H1 (cell line): ENCODE data around the gene VDAC2. TPM values are rescaled to one million over a fixed set of nuclear protein-coding genes. Genes with fewer than 3 reads are reported as not detected.

Experiments used
- CTCF ChIA-PET: fragments of 300-600 bp; sonication (Branson Sonifier 250); formaldehyde crosslinking; loops from one replicate; lab custom pipeline; 2021; ENCODE audit not compliant: partially characterized antibody; lab: Charles Lee
- POLR2A ChIA-PET: fragments of 300-600 bp; sonication (Branson Sonifier 250); formaldehyde crosslinking; loops from one replicate; lab custom pipeline; 2021; ENCODE audit warnings: inconsistent platforms; ENCODE audit not compliant: partially characterized antibody; lab: Charles Lee
- DNase-seq, 2 experiments: peaks; one replicate each; pipeline versions ENCODE4 v3.0.0 to v3.0.0-alpha.2; 2010 to 2022; ENCODE audit warnings: low spot score in 2 of 2, low read depth in 1 of 2, mixed read lengths in 1 of 2
- FAIRE-seq: peaks from 2 replicates; lab custom pipeline; 2011; peaks lifted over from hg19 to GRCh38; lab: Jason Lieb, UNC
- H2AFZ ChIP-seq: 2 replicates; pipeline ENCODE4 v1.8.1; 2012; ENCODE audit warnings: low read length, inconsistent platforms
- H2AK5ac ChIP-seq: 2 replicates; pipeline ENCODE4 v1.6.1; 2013; ENCODE audit warnings: low read depth, low read length
- H2BK120ac ChIP-seq: replicated peaks from 2 replicates; pipeline ENCODE3; 2013; ENCODE audit warnings: low read depth, low read length, inconsistent platforms
- H2BK12ac ChIP-seq: 2 replicates; pipeline ENCODE4 v1.6.1; 2013; ENCODE audit warnings: low read depth, low read length
- H2BK15ac ChIP-seq: 2 replicates; pipeline ENCODE4 v1.6.1; 2013; ENCODE audit warnings: low read length
- H2BK20ac ChIP-seq: 2 replicates; pipeline ENCODE4 v1.6.1; 2013; ENCODE audit warnings: low read length
- H2BK5ac ChIP-seq: 2 replicates; pipeline ENCODE4 v1.6.1; 2013; ENCODE audit warnings: low read depth, low read length
- H3K14ac ChIP-seq: 2 replicates; pipeline ENCODE4 v1.6.1; 2013; ENCODE audit warnings: inconsistent platforms; ENCODE audit not compliant: insufficient read length
- H3K18ac ChIP-seq: 2 replicates; pipeline ENCODE4 v1.6.1; 2013; ENCODE audit warnings: low read length; ENCODE audit errors: extremely low read depth
- H3K23ac ChIP-seq: 2 replicates; pipeline ENCODE4 v1.6.1; 2013; ENCODE audit warnings: inconsistent platforms; ENCODE audit not compliant: insufficient read length
- H3K23me2 ChIP-seq: 2 replicates; pipeline ENCODE4 v1.6.1; 2013; ENCODE audit warnings: low read depth, low read length
- H3K27ac ChIP-seq: 2 replicates; pipeline ENCODE4 v1.6.1; 2011; ENCODE audit warnings: low read depth, low read length, inconsistent platforms
- H3K27me3 ChIP-seq, 4 experiments: replicated peaks in 1 of 4; 1 replicate in 1 of 4; 2 replicates in 3 of 4; pipeline versions ENCODE4 v1.6.1 to v1.8.1; 2011 to 2013; ENCODE audit warnings: low read length in 3 of 4, mild to moderate bottlenecking in 3 of 4, inconsistent platforms in 2 of 4, mixed read lengths in 2 of 4, moderate library complexity in 1 of 4; ENCODE audit not compliant: control insufficient read depth in 3 of 4, insufficient read depth in 3 of 4; ENCODE audit errors: extremely low read depth in 1 of 4
- H3K36me3 ChIP-seq, 4 experiments: 2 replicates each; pipeline versions ENCODE4 v1.6.1 to v1.8.1; 2011 to 2013; ENCODE audit warnings: mild to moderate bottlenecking in 4 of 4, low read length in 3 of 4, moderate library complexity in 2 of 4, control low read depth in 1 of 4, inconsistent platforms in 1 of 4; ENCODE audit not compliant: insufficient read depth in 4 of 4, control insufficient read depth in 2 of 4
- H3K4ac ChIP-seq: replicated peaks from 2 replicates; pipeline ENCODE3; 2013; ENCODE audit warnings: low read length, low read depth, mixed read lengths, inconsistent platforms; ENCODE audit not compliant: insufficient read length
- H3K4me1 ChIP-seq, 4 experiments: replicated peaks in 1 of 4; 1 replicate in 1 of 4; 2 replicates in 3 of 4; pipeline versions ENCODE4 v1.6.1 to v1.8.1; 2011 to 2013; ENCODE audit warnings: low read length in 3 of 4, inconsistent platforms in 2 of 4, mixed read lengths in 1 of 4; ENCODE audit not compliant: insufficient read depth in 4 of 4, control insufficient read depth in 3 of 4
- H3K4me2 ChIP-seq, 2 experiments: 2 replicates each; pipeline versions ENCODE4 v1.6.1 to v1.8.1; 2011 to 2013; ENCODE audit warnings: low read depth in 2 of 2, low read length in 2 of 2, control low read depth in 1 of 2, inconsistent platforms in 1 of 2, mild to moderate bottlenecking in 1 of 2; ENCODE audit not compliant: insufficient read depth in 1 of 2
- H3K4me3 ChIP-seq, 4 experiments: fragments of 200-600, 300-600 bp in 1 of 4; sonication (generic), shearing (Covaris generic), sonication (Bioruptor Twin) in 1 of 4; 2 replicates each; pipeline versions ENCODE4 v1.5.1 to v1.8.1; 2011 to 2016; ENCODE audit warnings: low read length in 4 of 4, low read depth in 3 of 4, control low read depth in 2 of 4, inconsistent platforms in 2 of 4, mild to moderate bottlenecking in 2 of 4, mixed read lengths in 1 of 4, moderate library complexity in 1 of 4; ENCODE audit not compliant: insufficient read depth in 2 of 4; ENCODE audit errors: extremely low read depth in 1 of 4
- H3K56ac ChIP-seq: replicated peaks from 2 replicates; pipeline ENCODE3; 2013; ENCODE audit warnings: low read depth, mild to moderate bottlenecking, mixed read lengths, low read length, inconsistent platforms; ENCODE audit not compliant: insufficient read length
- H3K79me1 ChIP-seq: 2 replicates; pipeline ENCODE4 v1.6.1; 2013; ENCODE audit warnings: low read depth, low read length, control low read depth
- H3K79me2 ChIP-seq, 2 experiments: 2 replicates each; pipeline versions ENCODE4 v1.6.1 to v1.8.1; 2012 to 2013; ENCODE audit warnings: low read length in 2 of 2, mild to moderate bottlenecking in 2 of 2, inconsistent platforms in 1 of 2; ENCODE audit not compliant: insufficient read depth in 2 of 2, control insufficient read depth in 1 of 2
- H3K9ac ChIP-seq, 4 experiments: replicated peaks in 1 of 4; 1 replicate in 1 of 4; 2 replicates in 3 of 4; pipeline versions ENCODE4 v1.6.1 to v1.8.1; 2011 to 2013; ENCODE audit warnings: low read depth in 3 of 4, low read length in 3 of 4, control low read depth in 2 of 4, mild to moderate bottlenecking in 2 of 4, moderate library complexity in 2 of 4, inconsistent platforms in 1 of 4; ENCODE audit errors: extremely low read depth in 1 of 4
- H3K9me3 ChIP-seq, 2 experiments: 2 replicates each; pipeline versions ENCODE4 v1.6.1 to v1.8.1; 2012 to 2013; ENCODE audit warnings: mild to moderate bottlenecking in 2 of 2, moderate library complexity in 2 of 2, control low read depth in 1 of 2, inconsistent platforms in 1 of 2, low read depth in 1 of 2, low read length in 1 of 2, mixed read lengths in 1 of 2; ENCODE audit not compliant: insufficient read depth in 2 of 2
- H4K20me1 ChIP-seq, 2 experiments: replicated peaks in 1 of 2; 2 replicates each; pipeline versions ENCODE3 to v1.8.1; 2011 to 2013; ENCODE audit warnings: inconsistent platforms in 2 of 2, low read length in 2 of 2, mild to moderate bottlenecking in 1 of 2; ENCODE audit not compliant: insufficient read depth in 2 of 2, control insufficient read depth in 1 of 2
- H4K5ac ChIP-seq: 2 replicates; pipeline ENCODE4 v1.6.1; 2013; ENCODE audit warnings: low read length, low read depth, mixed read lengths, inconsistent platforms; ENCODE audit not compliant: insufficient read length
- H4K8ac ChIP-seq: 2 replicates; pipeline ENCODE4 v1.8.0; 2013; ENCODE audit warnings: mild to moderate bottlenecking, moderate library complexity, low read length, inconsistent platforms; ENCODE audit not compliant: insufficient read depth; ENCODE audit errors: extremely low read depth
- H4K91ac ChIP-seq: replicated peaks from 2 replicates; pipeline ENCODE3; 2013; ENCODE audit warnings: low read length, mixed read lengths, inconsistent platforms; ENCODE audit not compliant: insufficient read length
- BRCA1 ChIP-seq: IDR thresholded peaks from 2 replicates; pipeline ENCODE4 v1.6.1; 2012; ENCODE audit warnings: low read depth, low read length, improper control_type of control experiment
- GTF2F1 ChIP-seq: IDR thresholded peaks from 2 replicates; pipeline ENCODE4 v1.6.1; 2012; ENCODE audit warnings: low read depth, low read length, improper control_type of control experiment, borderline replicate concordance
- SAP30 ChIP-seq: fragments of 300-600 bp; sonication (generic); IDR thresholded peaks from 2 replicates; pipeline ENCODE4 v1.7.1; 2012; ENCODE audit warnings: low read length, moderate library complexity, mild to moderate bottlenecking, inconsistent platforms; ENCODE audit not compliant: insufficient read depth, insufficient replicate concordance
- SIN3A ChIP-seq, 2 experiments: IDR thresholded peaks in 1 of 2; conservative IDR thresholded peaks in 1 of 2; 2 replicates each; pipeline ENCODE4 v1.6.1; 2011 to 2012; ENCODE audit warnings: low read length in 2 of 2, improper control_type of control experiment in 1 of 2, low read depth in 1 of 2, mild to moderate bottlenecking in 1 of 2
- SP4 ChIP-seq: IDR thresholded peaks from 2 replicates; pipeline ENCODE4 v1.6.1; 2012; ENCODE audit warnings: low read length, inconsistent platforms
- USF2 ChIP-seq: IDR thresholded peaks from 2 replicates; pipeline ENCODE4 v1.6.1; 2011; ENCODE audit warnings: low read length, improper control_type of control experiment
- ZNF274 ChIP-seq: IDR thresholded peaks from 2 replicates; pipeline ENCODE4 v1.7.0; 2012; ENCODE audit warnings: low read length, borderline replicate concordance; ENCODE audit errors: extremely low read depth
- WGBS, 2 experiments: shearing (Covaris generic) in 1 of 2; methylation state at CpG; one replicate each; pipeline versions ENCODE4 v1.1.6 to v1.1.7; 2013 to 2015; ENCODE audit warnings: low lambda C conversion rate in 2 of 2, mixed read lengths in 2 of 2, inconsistent platforms in 1 of 2, low coverage in 1 of 2, missing lambda C conversion rate in 1 of 2; ENCODE audit not compliant: insufficient replicate concordance in 2 of 2, insufficient coverage in 1 of 2, insufficient read length in 1 of 2; ENCODE audit errors: extremely low coverage in 1 of 2, missing lambda C conversion rate in 1 of 2; 5-methylcytosine and 5-hydroxymethylcytosine counted together
- polyA plus RNA-seq, 7 experiments: library from polyadenylated mRNA; depleted of rRNA in 3 of 7; stranded (reverse) in 5 of 7; unstranded in 2 of 7; fragments of >200 nt in 5 of 7; fragments of 200-250 nt in 2 of 7; gene quantifications; 1 replicate in 5 of 7; 2 replicates in 1 of 7; 4 replicates in 1 of 7; pipeline versions ENCODE4 v1.2.1 to v1.2.3, GENCODE V29; 2011 to 2013; ENCODE audit warnings: missing spikeins in 2 of 7, mixed read lengths in 2 of 7
- total RNA-seq: library from RNA; stranded (reverse); fragmentation: NEBNext Ultra II Directional; extraction: Animal tissue kit (Norgen Biotek cat#: 25700); gene quantifications from 2 replicates; pipeline ENCODE4 v1.2.1, GENCODE V29; 2021
- TF ChIP-seq, protein P1 (sequence below): IDR thresholded peaks from 2 replicates; pipeline ENCODE4 v1.6.1; 2012; ENCODE audit warnings: inconsistent platforms

Gene VDAC2
- total and polyA plus RNA-seq, 2 of the 8 experiments (the other 6 are each of a cell fraction or from before 2014, with no cell fraction given) = 89.8 to 284 TPM

- Histone ChIP-seq H3K23ac (no peak overlapping the region), H4K8ac (no peak overlapping the region), H2AFZ (no peak overlapping the region), H4K5ac (no peak overlapping the region), H3K23me2 (peaks cover 13% of the 10 kb centered on the region; the same call in 1 of the 2 replicates), H3K4ac (no peak overlapping the region), H3K79me2 (peaks cover 6 to 36% of the 10 kb centered on the region in 2 experiments; a peak in 3 of 4 replicates), H3K4me3 (no peak overlapping the region), H3K9me3 (no peaks in the 10 kb centered on the region), H2BK20ac (no peak overlapping the region), H3K18ac (no peak overlapping the region), H3K36me3 (peaks cover 13 to 50% (median 20%) of the 10 kb centered on the region in 4 experiments), H2BK120ac (no peak overlapping the region), H3K4me2 (no peak overlapping the region), H3K27me3 (no peaks in the 10 kb centered on the region), H3K4me1 (peaks cover 10 to 20% (median 17%) of the 10 kb centered on the region in 4 experiments), H4K91ac (no peak overlapping the region), H2BK12ac (no peak overlapping the region), H2BK15ac (no peak overlapping the region), H3K79me1 (peaks cover 4% of the 10 kb centered on the region; the same call in 1 of the 2 replicates), H4K20me1 (peaks cover 3 to 12% of the 10 kb centered on the region in 2 experiments), H3K56ac (no peak overlapping the region), H3K27ac (no peak overlapping the region), H3K9ac (no peak overlapping the region), H3K14ac (no peak overlapping the region), H2AK5ac (no peak overlapping the region), H2BK5ac (no peak overlapping the region)
- ChIA-PET POLR2A (interaction anchor here (0.5 to 27.6 kb wide), 4 partner anchors 10 to 599 kb away, joined by 3 to 801 read pairs (median 72); partner anchors contain the start of genes SAMD8 and VDAC2), CTCF (interaction anchor here (0.6 to 18.9 kb wide), 9 partner anchors 8 to 167 kb away, joined by 3 to 209 read pairs (median 5); partner anchors contain the start of gene VDAC2)
- 55% methylated on average over 5 of the region's 5 CpGs; no CpG with 5 or more reads in 1 of the 2 experiments for WGBS, 2 experiments
- peak in 1 of 2 experiments; percentile 91 for DNase-seq
- peak; percentile 84 for FAIRE-seq
- TF ChIP-seq SIN3A (conservative IDR thresholded peaks at IDR 0.05 in 1 of 2, IDR thresholded peaks at IDR 0.05 in 1 of 2; ENCODE audit: low read depth in 1 of 2, low read length in 2 of 2) = peak in 1 of 2 experiments; percentile 82; a peak in 2 of 4 replicates
- TF ChIP-seq GTF2F1 = no peak
- 0 out of 2 replicates have a peak, but pooled peaks have one; percentile 52 for TF ChIP-seq SP4
- no peak for TF ChIP-seq ZNF274
- peak; percentile 34 for TF ChIP-seq USF2
- no peak for TF ChIP-seq SAP30
- no peak for TF ChIP-seq BRCA1
- TF ChIP-seq, protein P1, sequence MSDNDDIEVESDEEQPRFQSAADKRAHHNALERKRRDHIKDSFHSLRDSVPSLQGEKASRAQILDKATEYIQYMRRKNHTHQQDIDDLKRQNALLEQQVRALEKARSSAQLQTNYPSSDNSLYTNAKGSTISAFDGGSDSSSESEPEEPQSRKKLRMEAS = no peak
Observed at GRCh38 chr10:75230600-75231038, 20.0 kb downstream of the VDAC2 start.
